HepG2 (cell line): ENCODE results near the gene PAN2. TPM values are rescaled to one million over a fixed set of nuclear protein-coding genes. Genes with fewer than 3 reads are reported as not detected.

ENCODE experiments used
- CREM ChIP-seq, 2 experiments: sonication (generic) in 1 of 2; formaldehyde crosslinking in 1 of 2; IDR thresholded peaks; 2 replicates each; pipeline versions ENCODE4 v1.4.0 to v1.6.1; 2016 to 2020; ENCODE audit warnings: antibody characterized with exemption in 1 of 2, mild to moderate bottlenecking in 1 of 2, missing genetic modification reagents in 1 of 2
- FOXO4 ChIP-seq: sonication (generic); formaldehyde crosslinking; conservative IDR thresholded peaks from 2 replicates; pipeline ENCODE4 v1.8.1; 2023; ENCODE audit warnings: missing genetic modification reagents
- KDM2A ChIP-seq: sonication (generic); formaldehyde crosslinking; IDR thresholded peaks from 2 replicates; pipeline ENCODE4 v1.4.0; 2020; ENCODE audit warnings: low read depth, missing genetic modification reagents, borderline replicate concordance
- MAZ ChIP-seq, 2 experiments: sonication (generic) in 1 of 2; formaldehyde crosslinking in 1 of 2; IDR thresholded peaks; 2 replicates each; pipeline versions ENCODE4 v1.5.0 to v1.6.1; 2012 to 2020; ENCODE audit warnings: low read depth in 2 of 2, mild to moderate bottlenecking in 2 of 2, borderline replicate concordance in 1 of 2, improper control_type of control experiment in 1 of 2, low read length in 1 of 2, missing genetic modification reagents in 1 of 2, moderate library complexity in 1 of 2
- NFIB ChIP-seq: sonication (generic); formaldehyde crosslinking; IDR thresholded peaks from 2 replicates; pipeline ENCODE4 v1.9.0; 2021; ENCODE audit warnings: missing genetic modification reagents, mild to moderate bottlenecking, borderline replicate concordance
- SALL2 ChIP-seq: sonication (generic); formaldehyde crosslinking; IDR thresholded peaks from 2 replicates; pipeline ENCODE4 v1.8.1; 2023; ENCODE audit warnings: mild to moderate bottlenecking, missing genetic modification reagents, inconsistent platforms
- ZBED4 ChIP-seq: sonication (generic); formaldehyde crosslinking; IDR thresholded peaks from 2 replicates; pipeline ENCODE4 v1.4.0; 2020; ENCODE audit warnings: missing genetic modification reagents, borderline replicate concordance
- ZNF737 ChIP-seq: sonication (generic); formaldehyde crosslinking; IDR thresholded peaks from 2 replicates; pipeline ENCODE4 v1.5.0; 2020; ENCODE audit warnings: missing genetic modification reagents, mild to moderate bottlenecking, borderline replicate concordance
- polyA plus RNA-seq, 8 experiments: library from polyadenylated mRNA; depleted of rRNA in 3 of 8; stranded (reverse) in 7 of 8; unstranded in 1 of 8; fragments of >200 nt; fragmentation: Illumina TruSeq in 4 of 8; extraction: Trizol in 4 of 8; gene quantifications; 2 replicates each; pipeline versions ENCODE4 v1.2.1 to v1.2.3, GENCODE V29; 2011 to 2016; ENCODE audit warnings: low read depth in 4 of 8, missing spikeins in 1 of 8, mixed read lengths in 1 of 8; ENCODE audit not compliant: insufficient read depth in 1 of 8
- total RNA-seq, 5 experiments: library from RNA; depleted of rRNA; stranded (reverse); fragments of >200 nt; fragmentation: Illumina TruSeq; extraction: Trizol; gene quantifications; 2 replicates each; pipeline ENCODE4 v1.2.3, GENCODE V29; 2016; ENCODE audit warnings: low read depth in 1 of 5
- TF ChIP-seq, protein P1 (sequence below): sonication (generic); formaldehyde crosslinking; IDR thresholded peaks from 2 replicates; pipeline ENCODE4 v1.4.0; 2020; ENCODE audit warnings: missing genetic modification reagents
- TF ChIP-seq, protein P2 (sequence below): sonication (generic); formaldehyde crosslinking; IDR thresholded peaks from 2 replicates; pipeline ENCODE4 v1.5.0; 2020; ENCODE audit warnings: mild to moderate bottlenecking, missing genetic modification reagents
- TF ChIP-seq, protein P3 (sequence below): sonication (generic); formaldehyde crosslinking; IDR thresholded peaks from 2 replicates; pipeline ENCODE4 v1.4.0; 2020; ENCODE audit warnings: missing genetic modification reagents, borderline replicate concordance

The PAN2 gene
- total and polyA plus RNA-seq, 2 of the 13 experiments (the other 11 are each of a cell fraction or from before 2014, with no cell fraction given): 27.2 to 61.1 TPM

DNA sequence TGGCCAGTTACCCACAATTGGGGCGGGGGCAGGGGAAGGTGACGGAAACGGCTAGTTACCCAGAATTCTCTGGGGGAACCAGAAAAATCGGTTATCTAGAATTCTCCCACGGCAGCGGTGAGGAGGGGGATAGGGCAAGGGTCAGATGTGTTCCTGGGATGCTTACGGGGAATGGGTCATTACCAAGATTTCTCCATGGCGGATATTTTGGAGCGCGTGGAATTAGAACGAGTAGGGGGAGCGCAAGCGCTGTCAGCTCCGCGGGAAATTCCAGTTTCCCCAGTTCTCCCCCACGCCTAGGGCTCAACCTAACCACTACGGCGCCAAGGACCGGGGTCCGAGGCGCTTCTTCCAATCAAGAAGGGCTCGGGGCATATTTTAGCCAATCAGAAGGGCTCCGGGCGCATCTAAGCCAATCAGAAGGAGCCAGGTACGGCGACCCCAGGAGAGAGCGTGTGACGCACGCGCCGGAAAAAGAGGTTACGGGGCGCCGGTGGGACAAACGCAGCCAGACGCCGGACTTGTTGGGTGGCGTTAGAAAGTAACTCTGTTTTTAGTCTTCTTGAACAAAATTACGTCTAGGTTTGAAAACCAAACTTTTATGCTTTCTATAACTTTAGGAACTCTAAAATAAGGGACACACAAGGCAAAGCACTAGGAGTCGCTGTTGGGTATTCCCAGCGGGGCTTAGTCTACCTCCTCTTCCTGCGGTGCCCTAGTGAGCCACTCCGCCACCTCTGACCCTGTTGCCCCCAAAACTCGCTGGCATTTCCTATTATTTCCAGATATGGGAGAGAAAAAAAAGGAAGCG is at the start of gene PAN2 (continued):
- TF ChIP-seq FOXO4 (CRISPR knock-in tag): 0 out of 2 replicates have a peak, but pooled peaks have one; percentile 44
- peak; percentile 89; the same call in 1 of the 2 replicates for TF ChIP-seq KDM2A (CRISPR knock-in tag)
- 0 out of 2 replicates have a peak, but pooled peaks have one; percentile 54 for TF ChIP-seq ZBED4 (CRISPR knock-in tag)
- TF ChIP-seq CREM (IDR thresholded peaks at IDR 0.05): peak; percentile 94
- no peak for TF ChIP-seq CREM (CRISPR knock-in tag; IDR thresholded peaks at IDR 0.05)
- TF ChIP-seq SALL2 (CRISPR knock-in tag): no peak
- no peak for TF ChIP-seq NFIB
- TF ChIP-seq, protein P1, sequence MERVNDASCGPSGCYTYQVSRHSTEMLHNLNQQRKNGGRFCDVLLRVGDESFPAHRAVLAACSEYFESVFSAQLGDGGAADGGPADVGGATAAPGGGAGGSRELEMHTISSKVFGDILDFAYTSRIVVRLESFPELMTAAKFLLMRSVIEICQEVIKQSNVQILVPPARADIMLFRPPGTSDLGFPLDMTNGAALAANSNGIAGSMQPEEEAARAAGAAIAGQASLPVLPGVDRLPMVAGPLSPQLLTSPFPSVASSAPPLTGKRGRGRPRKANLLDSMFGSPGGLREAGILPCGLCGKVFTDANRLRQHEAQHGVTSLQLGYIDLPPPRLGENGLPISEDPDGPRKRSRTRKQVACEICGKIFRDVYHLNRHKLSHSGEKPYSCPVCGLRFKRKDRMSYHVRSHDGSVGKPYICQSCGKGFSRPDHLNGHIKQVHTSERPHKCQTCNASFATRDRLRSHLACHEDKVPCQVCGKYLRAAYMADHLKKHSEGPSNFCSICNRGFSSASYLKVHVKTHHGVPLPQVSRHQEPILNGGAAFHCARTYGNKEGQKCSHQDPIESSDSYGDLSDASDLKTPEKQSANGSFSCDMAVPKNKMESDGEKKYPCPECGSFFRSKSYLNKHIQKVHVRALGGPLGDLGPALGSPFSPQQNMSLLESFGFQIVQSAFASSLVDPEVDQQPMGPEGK: peak; percentile 62; the same call in 1 of the 2 replicates
- TF ChIP-seq, protein P2, sequence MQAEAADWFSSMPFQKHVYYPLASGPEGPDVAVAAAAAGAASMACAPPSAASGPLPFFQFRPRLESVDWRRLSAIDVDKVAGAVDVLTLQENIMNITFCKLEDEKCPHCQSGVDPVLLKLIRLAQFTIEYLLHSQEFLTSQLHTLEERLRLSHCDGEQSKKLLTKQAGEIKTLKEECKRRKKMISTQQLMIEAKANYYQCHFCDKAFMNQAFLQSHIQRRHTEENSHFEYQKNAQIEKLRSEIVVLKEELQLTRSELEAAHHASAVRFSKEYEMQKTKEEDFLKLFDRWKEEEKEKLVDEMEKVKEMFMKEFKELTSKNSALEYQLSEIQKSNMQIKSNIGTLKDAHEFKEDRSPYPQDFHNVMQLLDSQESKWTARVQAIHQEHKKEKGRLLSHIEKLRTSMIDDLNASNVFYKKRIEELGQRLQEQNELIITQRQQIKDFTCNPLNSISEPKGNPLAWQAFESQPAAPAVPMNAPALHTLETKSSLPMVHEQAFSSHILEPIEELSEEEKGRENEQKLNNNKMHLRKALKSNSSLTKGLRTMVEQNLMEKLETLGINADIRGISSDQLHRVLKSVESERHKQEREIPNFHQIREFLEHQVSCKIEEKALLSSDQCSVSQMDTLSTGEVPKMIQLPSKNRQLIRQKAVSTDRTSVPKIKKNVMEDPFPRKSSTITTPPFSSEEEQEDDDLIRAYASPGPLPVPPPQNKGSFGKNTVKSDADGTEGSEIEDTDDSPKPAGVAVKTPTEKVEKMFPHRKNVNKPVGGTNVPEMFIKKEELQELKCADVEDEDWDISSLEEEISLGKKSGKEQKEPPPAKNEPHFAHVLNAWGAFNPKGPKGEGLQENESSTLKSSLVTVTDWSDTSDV: 0 out of 2 replicates have a peak, but pooled peaks have one; percentile 56
- TF ChIP-seq MAZ (IDR thresholded peaks at IDR 0.05; ENCODE audit: borderline replicate concordance, low read depth, low read length): 0 out of 2 replicates have a peak, but pooled peaks have one; percentile 27
- peak; percentile 60; the same call in 1 of the 2 replicates for TF ChIP-seq MAZ (CRISPR knock-in tag; IDR thresholded peaks at IDR 0.05; ENCODE audit: low read depth)
- TF ChIP-seq, protein P3, sequence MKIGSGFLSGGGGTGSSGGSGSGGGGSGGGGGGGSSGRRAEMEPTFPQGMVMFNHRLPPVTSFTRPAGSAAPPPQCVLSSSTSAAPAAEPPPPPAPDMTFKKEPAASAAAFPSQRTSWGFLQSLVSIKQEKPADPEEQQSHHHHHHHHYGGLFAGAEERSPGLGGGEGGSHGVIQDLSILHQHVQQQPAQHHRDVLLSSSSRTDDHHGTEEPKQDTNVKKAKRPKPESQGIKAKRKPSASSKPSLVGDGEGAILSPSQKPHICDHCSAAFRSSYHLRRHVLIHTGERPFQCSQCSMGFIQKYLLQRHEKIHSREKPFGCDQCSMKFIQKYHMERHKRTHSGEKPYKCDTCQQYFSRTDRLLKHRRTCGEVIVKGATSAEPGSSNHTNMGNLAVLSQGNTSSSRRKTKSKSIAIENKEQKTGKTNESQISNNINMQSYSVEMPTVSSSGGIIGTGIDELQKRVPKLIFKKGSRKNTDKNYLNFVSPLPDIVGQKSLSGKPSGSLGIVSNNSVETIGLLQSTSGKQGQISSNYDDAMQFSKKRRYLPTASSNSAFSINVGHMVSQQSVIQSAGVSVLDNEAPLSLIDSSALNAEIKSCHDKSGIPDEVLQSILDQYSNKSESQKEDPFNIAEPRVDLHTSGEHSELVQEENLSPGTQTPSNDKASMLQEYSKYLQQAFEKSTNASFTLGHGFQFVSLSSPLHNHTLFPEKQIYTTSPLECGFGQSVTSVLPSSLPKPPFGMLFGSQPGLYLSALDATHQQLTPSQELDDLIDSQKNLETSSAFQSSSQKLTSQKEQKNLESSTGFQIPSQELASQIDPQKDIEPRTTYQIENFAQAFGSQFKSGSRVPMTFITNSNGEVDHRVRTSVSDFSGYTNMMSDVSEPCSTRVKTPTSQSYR (CRISPR knock-in tag): peak; percentile 38; the same call in 1 of the 2 replicates
- TF ChIP-seq ZNF737 (CRISPR knock-in tag): 0 out of 2 replicates have a peak, but pooled peaks have one; percentile 54
